CD14-positive monocyte (primary cell): ENCODE data around the gene ATG13. TPM values are rescaled to one million over a fixed set of nuclear protein-coding genes. Genes with fewer than 3 reads are reported as not detected.

Experiments used
- DNase-seq, 3 donors: peaks; one replicate each; pipeline ENCODE4 v3.0.0-alpha.2; 2011 to 2022
- H2AFZ ChIP-seq: 2 replicates; pipeline ENCODE4 v1.6.0; 2012; ENCODE audit warnings: mild to moderate bottlenecking, low read depth, low read length, inconsistent platforms; ENCODE audit not compliant: insufficient read depth, poor library complexity, severe bottlenecking
- H3K27ac ChIP-seq, 2 donors: 1 replicate in 1 of 2; 2 replicates in 1 of 2; pipeline ENCODE4 v1.5.1; 2012 to 2013; ENCODE audit warnings: low read length in 2 of 2, control low read depth in 1 of 2, inconsistent platforms in 1 of 2, low read depth in 1 of 2, mild to moderate bottlenecking in 1 of 2
- H3K27me3 ChIP-seq, 2 donors: one replicate each; pipeline versions ENCODE4 v1.6.0 to v1.6.1; 2011 to 2013; ENCODE audit warnings: low read length in 2 of 2; ENCODE audit not compliant: control insufficient read depth in 2 of 2, insufficient read depth in 2 of 2
- H3K36me3 ChIP-seq, 2 donors: replicated peaks in 1 of 2; 1 replicate in 1 of 2; 2 replicates in 1 of 2; pipeline versions ENCODE4 v1.5.1 to v1.6.1; 2012 to 2013; ENCODE audit warnings: low read length in 2 of 2, control low read depth in 1 of 2, inconsistent platforms in 1 of 2, mild to moderate bottlenecking in 1 of 2; ENCODE audit not compliant: insufficient read depth in 2 of 2, control insufficient read depth in 1 of 2
- H3K4me1 ChIP-seq, 2 donors: 1 replicate in 1 of 2; 2 replicates in 1 of 2; pipeline versions ENCODE4 v1.5.1 to v1.6.1; 2012 to 2013; ENCODE audit warnings: low read length in 2 of 2, control low read depth in 1 of 2, inconsistent platforms in 1 of 2, mild to moderate bottlenecking in 1 of 2, moderate library complexity in 1 of 2; ENCODE audit not compliant: insufficient read depth in 2 of 2, control insufficient read depth in 1 of 2
- H3K4me2 ChIP-seq: replicated peaks from 2 replicates; pipeline ENCODE3; 2012; ENCODE audit warnings: low read length, moderate library complexity, mild to moderate bottlenecking; ENCODE audit not compliant: poor library complexity, severe bottlenecking; ENCODE audit errors: extremely low read depth
- H3K4me3 ChIP-seq, 3 experiments: fragments of 200-600 bp in 1 of 3; sonication (generic) in 1 of 3; replicated peaks in 1 of 3; 1 replicate in 2 of 3; 2 replicates in 1 of 3; pipeline ENCODE4 v1.5.1; 2011 to 2013; ENCODE audit warnings: low read length in 3 of 3, mild to moderate bottlenecking in 3 of 3, control low read depth in 2 of 3, low read depth in 2 of 3, inconsistent platforms in 1 of 3, moderate library complexity in 1 of 3
- H3K79me2 ChIP-seq: 2 replicates; pipeline ENCODE4 v1.6.0; 2012; ENCODE audit warnings: mild to moderate bottlenecking, control low read depth, inconsistent platforms, low read length, moderate library complexity; ENCODE audit not compliant: insufficient read depth
- H3K9ac ChIP-seq: 2 replicates; pipeline ENCODE4 v1.6.0; 2017; ENCODE audit warnings: low read length, mild to moderate bottlenecking; ENCODE audit not compliant: insufficient read depth, poor library complexity, severe bottlenecking
- H3K9me3 ChIP-seq, 2 donors: replicated peaks in 1 of 2; 1 replicate in 1 of 2; 2 replicates in 1 of 2; pipeline versions ENCODE4 v1.5.1 to v1.6.1; 2012 to 2013; ENCODE audit warnings: low read length in 2 of 2, control low read depth in 1 of 2; ENCODE audit not compliant: control insufficient read depth in 1 of 2, insufficient read depth in 1 of 2
- H4K20me1 ChIP-seq: 2 replicates; pipeline ENCODE4 v1.6.0; 2012; ENCODE audit warnings: mild to moderate bottlenecking, low read length, control low read depth, moderate library complexity; ENCODE audit not compliant: insufficient read depth
- H3K27ac Mint-ChIP-seq, 7 donors: one replicate each; pipeline ENCODE4 v1.8.0; 2020; ENCODE audit warnings: mild to moderate bottlenecking in 7 of 7, mixed read lengths in 7 of 7, moderate library complexity in 6 of 7, inconsistent platforms in 2 of 7
- H3K27me3 Mint-ChIP-seq, 3 donors: one replicate each; pipeline ENCODE4 v1.8.0; 2021 to 2022; ENCODE audit warnings: low read depth in 3 of 3, mild to moderate bottlenecking in 3 of 3, mixed read lengths in 3 of 3, moderate library complexity in 3 of 3, inconsistent platforms in 1 of 3
- H3K36me3 Mint-ChIP-seq, 2 donors: one replicate each; pipeline ENCODE4 v1.8.0; 2020; ENCODE audit warnings: mixed read lengths in 2 of 2, inconsistent platforms in 1 of 2, mild to moderate bottlenecking in 1 of 2
- H3K4me1 Mint-ChIP-seq: one replicate; pipeline ENCODE4 v1.8.0; 2020; ENCODE audit warnings: mild to moderate bottlenecking, mixed read lengths
- H3K4me3 Mint-ChIP-seq, 2 donors: one replicate each; pipeline ENCODE4 v1.8.0; 2020; ENCODE audit warnings: mild to moderate bottlenecking in 2 of 2, mixed read lengths in 2 of 2, moderate library complexity in 1 of 2
- H3K9me3 Mint-ChIP-seq, 7 donors: one replicate each; pipeline ENCODE4 v1.8.0; 2020 to 2022; ENCODE audit warnings: mixed read lengths in 7 of 7, mild to moderate bottlenecking in 6 of 7, moderate library complexity in 6 of 7, inconsistent platforms in 2 of 7
- CTCF ChIP-seq: fragments of 200-600 bp; IDR thresholded peaks from one replicate; pipeline ENCODE4 v1.8.0; 2022; ENCODE audit warnings: antibody characterized with exemption, mild to moderate bottlenecking
- WGBS: methylation state at CpG from one replicate; pipeline ENCODE4 v1.1.5; 2013; ENCODE audit warnings: missing lambda C conversion rate; ENCODE audit not compliant: insufficient coverage; 5-methylcytosine and 5-hydroxymethylcytosine counted together
- intact Hi-C, 2 donors: fragments of 100-400 bp; cut with micrococcal nuclease; formaldehyde crosslinking; loops; one replicate each; pipeline versions ENCODE4 v1.15.0 to v1.15.1; 2023
- polyA plus RNA-seq, 3 donors: library from polyadenylated mRNA; depleted of rRNA in 1 of 3; unstranded in 2 of 3; stranded (reverse) in 1 of 3; fragments of 300-500 nt in 2 of 3; fragments of >200 nt in 1 of 3; fragmentation: Illumina TruSeq in 2 of 3; gene quantifications; 1 replicate in 2 of 3; 2 replicates in 1 of 3; pipeline ENCODE4 v1.2.3, GENCODE V29; 2012 to 2021

ATG13 gene
- polyA plus RNA-seq, 3 donors = 33.7 to 55.5 (median 51.2) TPM

GRCh38 chr11:46686886-46687795 is 69.8 kb downstream of the ATG13 start:
- no peak overlapping the region for H3K4me2 ChIP-seq
- H3K36me3 Mint-ChIP-seq = peaks cover 55 to 92% of the 10 kb centered on the region in 2 donors

DNA sequence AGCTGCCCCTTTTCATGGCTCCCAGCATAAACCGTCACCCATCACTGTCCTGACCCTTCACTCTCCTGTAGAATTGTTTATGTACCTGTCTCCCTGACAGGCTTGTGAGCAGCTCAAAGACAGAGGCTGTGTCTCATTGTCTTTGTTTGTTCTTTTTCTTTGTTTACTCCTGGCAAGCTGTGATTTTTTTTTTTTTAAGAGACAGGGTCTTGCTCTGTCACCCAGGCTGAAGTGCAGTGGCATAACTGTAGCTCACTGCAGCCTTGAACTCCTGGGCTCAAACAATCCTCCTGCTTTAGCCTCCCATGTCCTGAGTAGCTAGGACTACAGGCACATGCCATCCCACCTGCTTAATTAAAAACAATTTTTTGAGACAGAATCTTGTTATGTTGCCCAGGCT is 73.3 kb downstream of the ATG13 start:
- Histone ChIP-seq H3K4me2 (no peak overlapping the region), H3K36me3 (peaks cover 73 to 97% of the 10 kb centered on the region in 2 donors), H3K4me1 (no peaks in the 10 kb centered on the region), H2AFZ (no peak overlapping the region), H3K79me2 (peaks cover 70% of the 10 kb centered on the region), H3K27ac (peak overlapping the region in 1 of 2 donors; percentile 23), H3K9me3 (no peaks in the 10 kb centered on the region), H3K27me3 (no peaks in the 10 kb centered on the region), H3K4me3 (no peak overlapping the region), H4K20me1 (peaks cover 40% of the 10 kb centered on the region), H3K9ac (no peak overlapping the region)
- no peak for DNase-seq
- no CpG with 5 or more reads among the region's 1 CpG for WGBS
- no peak overlapping the region for H3K4me3 Mint-ChIP-seq
- peaks cover 0 to 4% (median 2%) of the 10 kb centered on the region in 3 donors for H3K27me3 Mint-ChIP-seq
- peaks cover 7% of the 10 kb centered on the region for H3K4me1 Mint-ChIP-seq
- intact Hi-C loops = no loop called here
- no peak for TF ChIP-seq CTCF
- H3K9me3 Mint-ChIP-seq = no peaks in the 10 kb centered on the region
- peaks cover 71 to 98% of the 10 kb centered on the region in 2 donors for H3K36me3 Mint-ChIP-seq
- H3K27ac Mint-ChIP-seq = peak overlapping the region in 4 of 7 donors; percentile 52 to 77 (median 62)

More at GRCh38 chr11:46686886-46687795, 69.8 kb downstream of the ATG13 start:
- WGBS = 80% methylated on average over 13 of the region's 15 CpGs
- no peak overlapping the region for H2AFZ ChIP-seq
- intact Hi-C loops = no loop called here
- H3K27me3 ChIP-seq = no peaks in the 10 kb centered on the region
- H3K4me1 ChIP-seq = peaks cover 10 to 13% of the 10 kb centered on the region in 2 donors
- H3K27me3 Mint-ChIP-seq = peaks cover 0 to 2% (median 0%) of the 10 kb centered on the region in 3 donors
- TF ChIP-seq CTCF = no peak
- H3K9me3 ChIP-seq = no peaks in the 10 kb centered on the region
- H3K4me1 Mint-ChIP-seq = peaks cover 19% of the 10 kb centered on the region
- peaks cover 64% of the 10 kb centered on the region for H3K79me2 ChIP-seq
- no peak overlapping the region for H3K4me3 ChIP-seq
- peaks cover 53 to 87% of the 10 kb centered on the region in 2 donors for H3K36me3 ChIP-seq
- no peak for DNase-seq
- H4K20me1 ChIP-seq = peaks cover 11% of the 10 kb centered on the region
- no peak overlapping the region for H3K4me3 Mint-ChIP-seq
- peak overlapping the region in 1 of 2 donors; percentile 67 for H3K27ac ChIP-seq
- no peak overlapping the region for H3K9ac ChIP-seq
- H3K27ac Mint-ChIP-seq = peak overlapping the region; percentile 20 to 81 (median 73)
- H3K9me3 Mint-ChIP-seq = no peaks in the 10 kb centered on the region
